Heart left ventricle (tissue), 16 donors: ENCODE measurements around the gene VKORC1. TPM values are rescaled to one million over a fixed set of nuclear protein-coding genes. Genes with fewer than 3 reads are reported as not detected.
"Not testable (repeated sequence)": the region's sequence is repeated elsewhere in the genome, so short reads cannot be mapped to it uniquely, and the experiment has no call there.

ENCODE experiments used
- ATAC-seq, 4 donors: fragments of 200-7000 bp; cut with Tn5 transposase; one replicate each; pipeline ENCODE4 v1.9.1; 2020 to 2022; ENCODE audit warnings: moderate library complexity in 4 of 4, mild to moderate bottlenecking in 3 of 4, moderate number of reproducible peaks in 1 of 4
- DNase-seq, 5 donors: peaks; one replicate each; pipeline ENCODE4 v3.0.0-alpha.2; 2020
- H3K27ac ChIP-seq, 12 donors: fragments of 200-600 bp; sonication (generic) in 4 of 12; one replicate each; pipeline versions ENCODE4 v1.5.0 to v1.8.0; 2016 to 2022; ENCODE audit warnings: mild to moderate bottlenecking in 2 of 12
- H3K27me3 ChIP-seq, 9 donors: fragments of 200-600 bp; sonication (generic) in 2 of 9; one replicate each; pipeline versions ENCODE4 v1.5.1 to v1.8.0; 2016 to 2022; ENCODE audit warnings: mild to moderate bottlenecking in 3 of 9
- H3K36me3 ChIP-seq, 9 donors: fragments of 200-600 bp; sonication (generic) in 2 of 9; one replicate each; pipeline versions ENCODE4 v1.5.0 to v1.8.0; 2018 to 2022; ENCODE audit warnings: mild to moderate bottlenecking in 2 of 9
- H3K4me1 ChIP-seq, 12 donors: fragments of 200-600 bp; sonication (generic) in 4 of 12; one replicate each; pipeline versions ENCODE4 v1.5.0 to v1.8.0; 2016 to 2022; ENCODE audit warnings: mild to moderate bottlenecking in 3 of 12
- H3K4me3 ChIP-seq, 12 donors: fragments of 200-600 bp; sonication (generic) in 4 of 12; one replicate each; pipeline versions ENCODE4 v1.5.0 to v1.8.0; 2017 to 2022; ENCODE audit warnings: mild to moderate bottlenecking in 9 of 12, moderate library complexity in 4 of 12
- H3K9me3 ChIP-seq, 12 donors: fragments of 200-600 bp; sonication (generic) in 4 of 12; one replicate each; pipeline versions ENCODE4 v1.5.0 to v1.8.0; 2016 to 2022; ENCODE audit warnings: mild to moderate bottlenecking in 1 of 12
- POLR2A ChIP-seq, 2 donors: fragments of 450-650 bp; IDR thresholded peaks; one replicate each; pipeline ENCODE4 v1.6.1; 2017; ENCODE audit warnings: antibody characterized with exemption in 2 of 2, mild to moderate bottlenecking in 2 of 2, moderate library complexity in 2 of 2
- WGBS, 4 donors: extraction: QIAGEN DNeasy Blood & Tissue Kit in 2 of 4; methylation state at CpG; one replicate each; pipeline versions ENCODE4 v1.1.5 to v1.1.7; 2013 to 2018; 5-methylcytosine and 5-hydroxymethylcytosine counted together
- intact Hi-C, 10 donors: fragments of 100-400 bp; cut with DNase I; formaldehyde crosslinking; loops; one replicate each; pipeline versions ENCODE4 v1.11.1 to v1.14.2; 2022
- polyA plus RNA-seq, 2 donors: library from polyadenylated mRNA; stranded (reverse); fragments of 200-250 nt; gene quantifications; one replicate each; pipeline ENCODE4 v1.2.3, GENCODE V29; 2013
- total RNA-seq, 9 donors: library from RNA; depleted of rRNA in 2 of 9; stranded (reverse); fragments of >200 nt in 2 of 9; fragmentation: NEBNext Ultra II Directional in 3 of 9; extraction: Animal tissue kit (Norgen Biotek cat#: 25700) in 3 of 9; gene quantifications; one replicate each; pipeline versions ENCODE4 v1.1.0 to v1.2.4, GENCODE V29; 2016 to 2023
- TF ChIP-seq, protein P1 (sequence below), 12 donors: fragments of 200-600 bp; sonication (generic) in 4 of 12; IDR thresholded peaks; one replicate each; pipeline versions ENCODE4 v1.5.0 to v1.8.0; 2018 to 2022; ENCODE audit warnings: antibody characterized with exemption in 12 of 12, mild to moderate bottlenecking in 5 of 12
- donor health status: ischemic (EF 13 %, LVEDD 7.1; RV severe dilation, severe dysfunction).
- donor health status: healthy with polysubstance abuse.
- donor health status: DM: no; HTN: yes; CAD: no.
- donor health status: DM: no; HTN: no; CAD: no.
- donor health status: ischemic (EF 25% LVEDD 6.9; RV normal size, moderate dysfunction).
- donor health status: ischemic (EF 25% LVEDD 5.7; RV mildly dilated, moderate dysfunction).
- donor health status: healthy.
- donor health status: DM: yes; HTN: yes; CAD: no.
- donor health status: ischemic (EF 35%, LVEDD 5.7; RV mildly dilated, moderate dysfunction).
- donor health status: nonischemic (EF 11% LVEDD 7.7; RV severe dilation, severe dysfunction).
- donor health status: DM: yes; HTN: yes; CAD: no.
- donor health status: PGD.
- donor health status: ischemic (EF 29% LVEDD 5.4; RV normal size, mild dysfunction).
- donor health status: nonischemic (EF 23%, LVEDD 6.1; RV moderate dilation, normal function).

The VKORC1 gene
- total and polyA plus RNA-seq, 11 donors, result 25.9 to 134 (median 42.0) TPM

- intact Hi-C loops, result loop anchor here in 3 of 10 donors (5.0 kb wide), 1 partner anchor 37 kb away; no protein-coding TSS in a partner anchor
- peak overlapping the region in 11 of 12 donors; percentile 53 to 84 (median 73) for H3K27ac ChIP-seq
- WGBS, 4 donors, result 9 to 13% (median 11%) methylated on average over 33 of the region's 33 CpGs
- DNase-seq, result peak; percentile 88 to 94 (median 92)
- peak; percentile 84 to 94 (median 88) for ATAC-seq
- peak overlapping the region in 9 of 12 donors; percentile 3 to 51 (median 35) for H3K4me3 ChIP-seq
- H3K27me3 ChIP-seq, result no peaks in the 10 kb centered on the region
- H3K36me3 ChIP-seq, result peaks cover 0 to 17% (median 13%) of the 10 kb centered on the region in 9 donors
- peaks cover 4 to 33% (median 21%) of the 10 kb centered on the region in 12 donors for H3K4me1 ChIP-seq
- H3K9me3 ChIP-seq, result no peaks in the 10 kb centered on the region
- TF ChIP-seq, protein P1, sequence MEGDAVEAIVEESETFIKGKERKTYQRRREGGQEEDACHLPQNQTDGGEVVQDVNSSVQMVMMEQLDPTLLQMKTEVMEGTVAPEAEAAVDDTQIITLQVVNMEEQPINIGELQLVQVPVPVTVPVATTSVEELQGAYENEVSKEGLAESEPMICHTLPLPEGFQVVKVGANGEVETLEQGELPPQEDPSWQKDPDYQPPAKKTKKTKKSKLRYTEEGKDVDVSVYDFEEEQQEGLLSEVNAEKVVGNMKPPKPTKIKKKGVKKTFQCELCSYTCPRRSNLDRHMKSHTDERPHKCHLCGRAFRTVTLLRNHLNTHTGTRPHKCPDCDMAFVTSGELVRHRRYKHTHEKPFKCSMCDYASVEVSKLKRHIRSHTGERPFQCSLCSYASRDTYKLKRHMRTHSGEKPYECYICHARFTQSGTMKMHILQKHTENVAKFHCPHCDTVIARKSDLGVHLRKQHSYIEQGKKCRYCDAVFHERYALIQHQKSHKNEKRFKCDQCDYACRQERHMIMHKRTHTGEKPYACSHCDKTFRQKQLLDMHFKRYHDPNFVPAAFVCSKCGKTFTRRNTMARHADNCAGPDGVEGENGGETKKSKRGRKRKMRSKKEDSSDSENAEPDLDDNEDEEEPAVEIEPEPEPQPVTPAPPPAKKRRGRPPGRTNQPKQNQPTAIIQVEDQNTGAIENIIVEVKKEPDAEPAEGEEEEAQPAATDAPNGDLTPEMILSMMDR (IDR thresholded peaks at IDR 0.05), result peak; percentile 70 to 91 (median 84)
- TF ChIP-seq POLR2A (IDR thresholded peaks at IDR 0.05), result no peak
Measured at GRCh38 chr16:31105677-31106213, 11.1 kb upstream of the VKORC1 start.

DNA sequence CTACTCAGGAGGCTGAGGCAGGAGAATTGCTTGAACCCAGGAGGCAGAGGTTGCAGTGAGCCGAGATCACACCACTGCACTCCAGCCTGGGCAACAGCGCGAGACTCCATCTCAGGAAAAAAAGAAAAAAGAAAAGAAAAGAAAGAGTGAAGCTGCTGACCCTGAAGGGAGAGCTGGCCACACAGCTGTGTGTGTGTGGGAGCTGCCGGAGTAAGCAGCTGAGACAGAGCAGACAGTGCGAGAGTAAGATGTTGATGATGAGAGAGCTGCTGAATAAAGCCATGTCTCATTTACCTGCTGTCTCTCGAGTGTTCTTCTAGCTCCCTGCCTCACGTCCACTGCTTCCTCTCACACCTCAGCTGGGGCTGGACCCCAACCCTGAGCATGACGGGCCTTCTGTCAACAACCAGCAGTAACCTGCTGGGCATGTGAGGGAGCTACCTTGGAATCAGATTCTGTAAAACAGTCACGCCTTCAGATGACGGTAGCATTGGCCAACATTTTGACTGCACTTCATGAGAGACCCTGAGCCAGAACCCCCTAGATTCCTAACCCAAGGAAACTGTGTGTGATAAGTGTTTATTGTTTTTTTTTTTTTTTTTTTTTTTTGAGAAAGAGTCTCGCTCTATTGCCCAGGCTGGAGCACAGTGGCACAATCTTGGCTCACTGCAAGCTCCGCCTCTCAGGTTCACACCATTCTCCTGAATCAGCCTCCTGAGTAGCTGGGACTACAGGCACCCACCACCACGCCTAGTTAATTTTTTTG, 6.5 kb upstream of the VKORC1 start:
- H3K9me3 ChIP-seq, H3K36me3 ChIP-seq, H3K27me3 ChIP-seq, H3K4me3 ChIP-seq, H3K27ac ChIP-seq, intact Hi-C loops, H3K4me1 ChIP-seq, ATAC-seq: not testable (repeated sequence)
- DNase-seq, result peak in 1 of 5 donors; percentile 3
- 73 to 79% (median 76%) methylated on average over 12 to 13 of the region's 13 CpGs for WGBS, 4 donors

DNA sequence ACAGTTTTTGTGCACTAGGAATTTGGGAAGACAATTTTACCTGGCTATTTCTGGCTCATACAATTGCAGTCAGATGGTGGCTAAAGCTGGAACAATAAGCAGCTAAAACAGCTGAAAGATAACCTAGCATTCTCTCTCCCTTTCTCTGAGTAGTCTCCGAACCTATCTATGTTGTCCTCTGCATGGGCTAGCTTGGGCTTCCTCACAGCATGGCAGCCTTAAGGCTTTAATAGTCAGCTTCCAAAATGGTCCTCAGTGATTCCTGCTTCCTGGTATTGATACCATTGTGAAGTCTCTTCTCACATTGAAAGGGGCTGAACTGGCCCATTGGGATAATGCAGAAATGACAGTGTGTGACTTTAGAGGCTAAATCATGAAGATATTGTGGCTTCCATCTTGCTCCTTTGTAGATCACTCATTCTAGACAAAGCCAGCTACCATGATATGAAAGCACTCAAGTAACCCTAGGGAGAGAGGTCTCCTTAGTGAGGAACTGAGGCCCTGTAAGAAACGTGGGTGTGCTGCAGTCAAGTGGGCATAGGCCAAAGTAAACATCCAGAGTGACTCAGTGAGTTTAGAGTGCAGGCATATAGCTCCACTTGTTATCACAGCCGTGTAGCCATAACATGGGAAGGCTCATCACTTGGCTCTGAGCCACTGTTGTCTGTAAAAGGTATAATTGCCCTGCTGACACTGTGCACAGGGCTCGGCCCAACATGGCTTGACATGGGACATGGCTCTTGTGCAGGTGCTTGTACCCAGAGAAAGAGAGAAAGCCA, 5.5 kb upstream of the VKORC1 start:
- TF ChIP-seq, protein P1 (IDR thresholded peaks at IDR 0.05), result no peak
- no peak for TF ChIP-seq POLR2A (IDR thresholded peaks at IDR 0.05)
- intact Hi-C loops, result loop anchor here in 5 of 10 donors (5.0 to 10.0 kb wide), 4 partner anchors 113 to 355 kb away; partner anchors contain the start of genes HSD3B7 (in 3 of the 5) and ARMC5 (in 1 of the 5)
- DNase-seq, result no peak
- ATAC-seq, result no peak
- H3K4me3 ChIP-seq, result no peak overlapping the region
- H3K4me1 ChIP-seq, result peaks cover 0 to 13% (median 5%) of the 10 kb centered on the region in 12 donors
- H3K36me3 ChIP-seq, result no peaks in the 10 kb centered on the region
- no peak overlapping the region for H3K27ac ChIP-seq
- 63 to 67% (median 66%) methylated on average over 4 of the region's 4 CpGs for WGBS, 4 donors
- peaks cover 0 to 6% (median 0%) of the 10 kb centered on the region in 12 donors for H3K9me3 ChIP-seq
- no peaks in the 10 kb centered on the region for H3K27me3 ChIP-seq

DNA sequence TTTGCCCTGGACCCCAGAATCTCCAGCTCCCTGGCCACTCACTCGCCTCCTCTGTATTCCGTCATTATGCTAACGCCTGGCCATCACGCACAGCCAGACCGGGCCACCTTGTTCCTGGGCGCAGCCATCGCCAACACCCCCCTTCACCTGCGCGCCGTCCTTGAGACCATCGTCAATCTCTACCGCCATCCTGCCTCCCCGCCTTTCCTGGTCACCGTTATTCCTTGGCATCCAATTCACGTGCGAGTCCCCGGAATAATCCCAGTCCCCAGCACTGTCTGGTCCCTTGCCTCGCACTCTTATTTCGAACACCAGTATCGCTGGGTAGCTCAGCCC, 541 bp downstream of the VKORC1 start:
- no peak for TF ChIP-seq POLR2A (IDR thresholded peaks at IDR 0.05)
- intact Hi-C loops, result loop anchor here in 5 of 10 donors (1.0 to 10.0 kb wide), 7 partner anchors 19 to 361 kb away; partner anchors contain the start of genes HSD3B7 (in 3 of the 5), ZNF646 (in 2 of the 5), ZNF668 (in 2 of the 5) and ARMC5 (in 1 of the 5)
- H3K4me1 ChIP-seq, result peaks cover 0 to 26% (median 18%) of the 10 kb centered on the region in 12 donors
- WGBS, 4 donors, result 0 to 1% (median 1%) methylated on average over 20 of the region's 20 CpGs
- no peaks in the 10 kb centered on the region for H3K27me3 ChIP-seq
- DNase-seq (no peak), ATAC-seq (peak in 2 of 4 donors; percentile 14 to 35)
- H3K36me3 ChIP-seq, result peaks cover 0 to 28% (median 15%) of the 10 kb centered on the region in 9 donors
- no peaks in the 10 kb centered on the region for H3K9me3 ChIP-seq
- H3K27ac ChIP-seq, result peak overlapping the region in 11 of 12 donors; percentile 69 to 93 (median 89)
- H3K4me3 ChIP-seq, result peak overlapping the region; percentile 72 to 95 (median 84)
